GM19240 (cell line): Measurements from ENCODE around the gene HOXD11.

Source experiments
- DNase-seq: peaks from one replicate; pipeline ENCODE4 v3.0.0; 2011; ENCODE audit warnings: low spot score; ENCODE audit not compliant: insufficient read length

HOXD11 gene

DNA sequence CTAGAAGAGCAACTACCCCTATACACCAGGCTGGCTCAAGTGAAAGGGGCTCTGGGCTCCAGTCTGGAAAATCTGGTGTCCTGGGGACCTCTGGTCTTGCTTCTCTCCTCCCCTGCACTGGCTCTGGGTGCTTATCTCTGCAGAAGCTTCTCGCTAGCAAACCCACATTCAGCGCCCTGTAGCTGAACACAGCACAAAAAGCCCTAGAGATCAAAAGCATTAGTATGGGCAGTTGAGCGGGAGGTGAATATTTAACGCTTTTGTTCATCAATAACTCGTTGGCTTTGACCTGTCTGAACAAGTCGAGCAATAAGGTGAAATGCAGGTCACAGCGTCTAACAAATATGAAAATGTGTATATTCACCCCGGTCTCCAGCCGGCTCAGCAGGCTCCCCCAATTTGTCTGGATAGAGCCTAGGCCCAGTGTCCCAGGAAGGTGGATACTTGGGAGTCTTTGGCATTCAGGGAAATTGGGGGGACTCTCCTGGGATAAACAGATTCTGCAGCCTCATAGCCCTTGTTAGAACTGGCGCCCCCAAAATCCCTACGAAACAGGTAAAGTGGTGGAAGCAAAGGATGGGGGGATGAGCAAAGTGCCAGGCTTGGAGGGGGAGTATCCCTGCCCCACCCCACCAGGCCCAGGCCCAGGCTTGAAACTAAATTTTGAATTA lies 41.8 kb downstream of the HOXD11 start:
- no peak for DNase-seq

DNA sequence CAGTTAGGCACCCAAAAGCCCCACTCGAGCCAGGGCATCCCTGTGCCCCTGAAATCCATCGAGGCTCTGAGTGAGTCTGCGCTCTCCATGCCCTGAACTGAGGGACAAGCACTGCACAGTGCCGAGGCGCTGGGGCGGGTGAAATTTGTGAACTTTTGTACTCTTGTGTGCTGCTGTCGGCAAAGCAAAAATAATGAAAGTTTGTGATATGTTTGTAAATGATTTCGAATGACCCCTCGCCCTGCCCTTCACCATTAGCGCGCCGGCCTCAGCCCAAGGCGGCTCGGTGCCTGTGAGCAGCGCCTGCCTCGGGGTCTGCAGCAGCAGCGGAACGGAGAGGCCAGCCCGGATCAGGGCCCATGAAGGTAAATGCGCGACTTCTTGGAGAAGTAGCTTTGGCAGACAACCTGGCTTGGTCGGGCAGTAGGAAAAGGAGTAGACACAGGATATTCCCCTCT lies 42.4 kb downstream of the HOXD11 start:
- DNase-seq = no peak

DNA sequence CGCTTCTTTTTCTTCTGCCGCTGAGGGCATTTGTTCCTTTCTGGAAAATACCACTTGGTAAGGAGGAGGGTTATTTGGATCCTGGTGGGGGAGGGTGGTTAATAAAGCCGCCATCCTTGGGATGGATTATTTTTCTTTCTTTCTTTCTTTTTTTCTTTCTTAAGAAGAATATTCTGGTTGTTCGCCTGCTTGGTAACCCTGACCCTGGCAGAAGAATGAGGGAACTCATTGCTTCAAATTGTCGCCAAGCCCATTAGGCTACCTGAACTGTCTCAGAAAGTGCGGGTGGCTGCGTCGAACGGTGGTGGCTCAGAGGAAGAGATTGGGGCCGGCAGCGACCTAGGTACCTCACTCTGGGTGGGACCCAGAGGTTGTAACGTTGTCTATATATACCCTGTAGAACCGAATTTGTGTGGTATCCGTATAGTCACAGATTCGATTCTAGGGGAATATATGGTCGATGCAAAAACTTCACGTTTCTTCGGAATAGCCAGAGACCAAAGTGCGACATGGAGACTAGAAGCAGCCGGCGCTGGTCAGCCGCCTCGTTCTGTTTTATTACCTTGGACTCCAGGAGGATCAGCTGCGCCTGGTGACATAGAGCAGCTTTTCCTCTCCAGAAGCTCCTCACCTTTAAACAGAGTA lies 43.0 kb downstream of the HOXD11 start:
- DNase-seq = no peak

DNA sequence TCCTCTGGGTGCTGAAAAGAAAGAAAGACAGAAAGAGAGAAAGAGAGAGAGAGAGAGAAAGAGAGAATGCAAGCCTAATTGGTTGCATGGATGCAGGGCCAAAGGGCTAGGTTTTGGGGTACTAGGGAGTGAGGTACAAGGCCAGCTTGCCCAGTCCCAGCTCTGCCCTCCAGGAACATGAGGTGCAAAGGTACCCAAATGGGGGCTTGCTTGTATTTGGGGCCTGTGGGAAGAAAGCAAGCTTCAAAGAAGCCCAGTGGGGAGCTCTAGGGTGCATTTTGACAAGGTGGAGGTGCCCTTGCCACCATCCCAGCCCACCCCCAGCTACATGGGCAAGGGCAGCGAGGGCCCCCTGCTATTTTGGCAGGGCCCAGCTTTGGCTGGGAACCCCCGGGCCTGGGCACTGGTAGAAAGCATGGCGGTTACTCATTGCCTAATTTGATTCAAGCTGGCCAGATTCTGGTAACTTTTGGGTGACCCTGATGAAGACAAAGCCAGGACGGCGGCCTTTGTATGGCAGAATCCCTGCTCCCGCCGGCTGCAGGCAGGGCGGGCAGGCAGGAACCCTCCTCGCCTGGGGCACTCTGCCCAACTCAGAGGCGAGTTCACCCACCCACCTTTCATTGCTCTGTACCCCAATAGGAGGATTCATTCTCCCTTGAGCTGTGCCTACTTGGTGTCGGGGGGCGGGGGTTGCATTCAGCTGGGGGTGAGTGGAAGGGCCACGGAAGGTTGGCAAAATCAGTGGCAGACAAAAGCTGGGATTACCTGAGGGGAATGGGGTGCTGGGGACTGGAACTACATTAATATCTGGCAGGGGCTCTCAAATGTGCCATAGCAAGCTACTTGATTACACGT lies 43.7 kb downstream of the HOXD11 start:
- no peak for DNase-seq

DNA sequence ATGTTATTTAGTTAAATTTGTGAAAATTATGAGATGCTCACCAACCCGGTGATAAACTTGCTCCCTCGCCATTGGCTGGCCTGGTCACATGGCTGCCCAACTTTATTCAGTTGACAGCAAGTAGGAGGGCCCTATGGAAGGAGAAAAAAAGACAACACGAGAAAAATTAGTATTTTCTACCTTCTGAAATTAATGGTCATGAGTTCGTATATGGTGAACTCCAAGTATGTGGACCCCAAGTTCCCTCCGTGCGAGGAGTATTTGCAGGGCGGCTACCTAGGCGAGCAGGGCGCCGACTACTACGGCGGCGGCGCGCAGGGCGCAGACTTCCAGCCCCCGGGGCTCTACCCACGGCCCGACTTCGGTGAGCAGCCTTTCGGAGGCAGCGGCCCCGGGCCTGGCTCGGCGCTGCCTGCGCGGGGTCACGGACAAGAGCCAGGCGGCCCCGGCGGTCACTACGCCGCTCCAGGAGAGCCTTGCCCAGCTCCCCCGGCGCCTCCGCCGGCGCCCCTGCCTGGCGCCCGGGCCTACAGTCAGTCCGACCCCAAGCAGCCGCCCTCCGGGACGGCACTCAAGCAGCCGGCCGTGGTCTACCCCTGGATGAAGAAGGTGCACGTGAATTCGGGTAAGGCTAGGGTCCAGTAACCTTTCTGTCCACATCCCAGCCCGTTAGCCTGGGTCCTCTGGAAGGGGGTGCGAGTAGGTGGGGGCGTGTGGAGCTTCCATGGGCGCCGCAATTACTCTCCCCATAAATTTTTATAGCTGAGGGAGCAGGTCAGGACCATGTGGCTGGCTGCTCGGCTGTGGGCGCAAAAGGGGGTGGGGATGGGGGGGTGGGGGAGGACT lies 44.6 kb downstream of the HOXD11 start, which contains the start of gene HOXD4:
HOXD4 (plus strand) TSS at position 109 of the 846 bp plus-strand sequence; CDS start at position 193, 84 bp downstream.
- DNase-seq = no peak

DNA sequence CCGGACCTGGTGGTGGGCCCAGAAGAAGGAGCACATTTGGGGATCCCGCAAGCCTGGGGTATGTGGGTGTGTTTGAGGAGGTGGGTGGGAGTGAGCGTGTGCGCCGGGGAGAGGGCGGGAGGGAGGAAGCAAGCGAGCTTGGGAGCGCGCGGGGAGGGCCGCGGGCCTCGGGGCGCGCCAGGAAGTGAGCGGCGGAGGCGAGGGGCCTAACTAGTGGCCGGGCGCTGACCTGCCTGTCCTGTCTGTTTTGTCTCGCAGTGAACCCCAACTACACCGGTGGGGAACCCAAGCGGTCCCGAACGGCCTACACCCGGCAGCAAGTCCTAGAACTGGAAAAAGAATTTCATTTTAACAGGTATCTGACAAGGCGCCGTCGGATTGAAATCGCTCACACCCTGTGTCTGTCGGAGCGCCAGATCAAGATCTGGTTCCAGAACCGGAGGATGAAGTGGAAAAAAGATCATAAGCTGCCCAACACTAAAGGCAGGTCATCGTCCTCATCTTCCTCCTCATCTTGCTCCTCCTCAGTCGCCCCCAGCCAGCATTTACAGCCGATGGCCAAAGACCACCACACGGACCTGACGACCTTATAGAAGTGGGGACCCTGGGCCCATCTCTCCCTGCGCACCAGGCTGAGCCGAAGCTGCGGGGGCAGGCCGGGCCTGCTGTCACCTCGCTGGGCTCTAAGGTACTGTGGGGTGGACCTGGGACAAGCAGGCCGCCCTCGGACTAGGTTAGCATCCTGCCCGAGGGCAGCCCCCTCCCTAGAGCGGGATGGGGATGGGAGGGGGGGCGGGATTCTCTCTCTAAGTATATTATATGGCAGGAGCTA lies 45.5 kb downstream of the HOXD11 start:
- no peak for DNase-seq

DNA sequence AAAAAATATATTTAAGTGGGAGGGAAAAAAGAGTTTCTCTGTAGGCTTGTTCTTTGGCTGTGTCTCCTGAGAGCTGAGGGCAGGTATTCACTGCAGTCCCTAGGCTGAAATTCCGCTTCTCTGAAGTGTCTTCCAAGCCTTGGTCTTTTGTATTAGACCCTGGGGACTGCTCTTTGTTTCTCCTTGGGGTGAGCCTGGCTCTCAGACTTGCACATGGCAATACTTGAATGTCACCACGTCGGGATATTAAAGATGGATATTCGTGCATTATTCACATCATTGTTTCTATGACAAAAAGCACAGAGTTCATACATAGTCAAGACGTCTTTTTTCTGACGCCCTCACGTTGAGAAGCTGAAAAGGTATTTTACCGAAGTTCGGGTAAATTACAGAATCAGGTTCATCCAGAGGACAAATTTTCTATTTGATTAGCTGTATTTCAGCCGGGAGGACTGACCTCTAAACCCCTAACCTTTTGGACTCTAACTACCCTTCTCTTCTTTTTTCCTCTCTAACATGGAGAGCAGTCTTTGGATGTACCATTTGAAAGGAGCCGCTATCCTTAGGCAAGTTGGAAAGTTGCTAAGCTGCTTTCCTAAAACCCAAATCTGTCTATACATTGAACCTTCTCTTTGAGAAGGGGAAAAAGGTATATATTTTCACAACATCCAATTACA lies 47.6 kb downstream of the HOXD11 start:
- no peak for DNase-seq

DNA sequence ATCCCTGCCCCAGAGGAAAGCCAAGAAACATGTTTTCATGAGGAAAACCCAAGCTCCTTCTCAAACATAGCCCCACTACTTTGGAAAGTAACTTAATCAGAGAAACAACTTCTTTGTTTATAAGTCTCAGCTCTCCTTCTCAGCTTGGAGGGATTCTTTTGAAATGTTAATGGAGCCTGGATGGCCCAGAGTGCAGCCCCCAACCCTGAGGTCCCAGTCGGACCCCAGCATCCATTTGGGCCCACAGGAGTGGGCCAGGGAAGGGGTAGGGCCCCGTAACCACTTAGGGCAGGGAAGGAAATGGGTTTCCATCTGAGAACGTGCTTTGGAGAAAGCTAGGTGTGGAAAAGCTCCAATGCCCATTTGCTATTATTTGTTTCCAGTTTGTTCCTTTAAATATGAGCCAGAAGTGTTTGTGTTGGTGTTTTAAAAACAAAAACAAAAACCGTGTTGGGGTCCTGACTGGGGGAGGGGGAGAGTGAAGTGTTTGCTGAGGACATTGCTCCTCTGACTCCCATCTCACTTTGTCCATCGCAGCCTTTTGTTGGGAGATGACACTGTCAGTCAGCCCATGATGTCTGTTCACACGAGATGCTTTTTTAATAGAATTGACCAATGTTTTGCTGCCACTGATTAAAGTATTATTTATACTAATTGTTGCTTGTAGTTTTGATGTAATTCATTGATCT lies 48.4 kb downstream of the HOXD11 start:
- no peak for DNase-seq

DNA sequence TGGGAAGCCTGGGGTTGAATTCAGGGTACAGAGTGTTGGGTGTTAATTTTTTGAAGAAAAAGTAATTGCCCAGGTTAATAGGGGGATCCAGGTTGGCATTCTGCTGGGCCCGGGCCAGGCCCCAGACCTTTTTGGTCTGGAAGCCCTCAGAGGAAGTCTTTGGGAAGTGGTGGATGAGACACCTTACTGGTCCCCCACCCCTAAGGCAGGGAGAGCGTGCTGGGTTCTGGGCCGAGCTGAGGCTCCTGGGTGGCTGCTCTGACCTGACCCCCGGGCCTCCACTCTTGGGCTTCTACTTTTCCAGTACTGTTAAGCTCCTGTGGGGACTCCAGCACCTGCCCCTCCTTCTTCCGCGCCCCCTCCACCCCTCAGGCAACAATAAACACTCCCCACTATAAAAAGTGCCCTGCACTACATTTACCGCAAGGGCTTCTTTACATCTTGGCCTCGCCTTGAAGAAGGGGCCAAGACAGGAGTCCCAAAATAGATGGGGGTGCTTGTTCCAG lies 49.3 kb downstream of the HOXD11 start:
- DNase-seq = no peak

DNA sequence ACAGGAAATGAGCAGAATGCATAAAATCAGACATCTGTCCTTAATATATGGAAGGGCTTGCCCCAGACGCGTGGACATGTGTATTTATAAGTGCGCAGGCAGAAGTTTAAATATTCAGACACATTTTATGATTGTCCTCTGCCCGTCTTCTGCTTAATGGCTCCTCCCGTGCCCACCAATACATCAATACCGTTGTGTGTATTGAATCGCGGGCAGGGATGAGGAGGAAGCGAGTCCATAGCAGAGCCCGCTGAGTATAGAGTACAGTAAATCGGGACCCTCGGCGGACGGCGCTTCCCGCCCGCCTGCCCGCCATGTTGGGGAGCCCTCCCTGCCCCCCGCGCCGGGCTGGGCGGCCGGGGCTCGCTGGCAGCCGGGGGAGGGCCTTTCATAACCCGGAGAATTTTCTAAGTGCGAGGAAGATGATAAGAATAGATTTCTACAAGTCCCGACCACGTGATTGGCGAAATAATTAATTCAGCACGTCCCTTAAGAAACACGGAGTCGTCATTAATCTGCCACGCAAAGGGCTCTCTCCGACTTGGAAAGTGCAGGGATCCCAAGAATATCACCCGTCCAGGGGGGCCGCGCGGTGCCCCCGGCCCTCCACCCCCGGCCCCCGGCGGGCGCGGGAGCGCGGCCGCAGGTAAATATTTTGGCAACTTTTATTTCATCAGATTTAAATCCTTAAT lies 49.9 kb downstream of the HOXD11 start, which contains the start of gene HOXD3:
HOXD3 (plus strand) TSS at position 501 of the 692 bp plus-strand sequence. CDS start 11,808 bp downstream, outside the sequence.
- DNase-seq = no peak

DNA sequence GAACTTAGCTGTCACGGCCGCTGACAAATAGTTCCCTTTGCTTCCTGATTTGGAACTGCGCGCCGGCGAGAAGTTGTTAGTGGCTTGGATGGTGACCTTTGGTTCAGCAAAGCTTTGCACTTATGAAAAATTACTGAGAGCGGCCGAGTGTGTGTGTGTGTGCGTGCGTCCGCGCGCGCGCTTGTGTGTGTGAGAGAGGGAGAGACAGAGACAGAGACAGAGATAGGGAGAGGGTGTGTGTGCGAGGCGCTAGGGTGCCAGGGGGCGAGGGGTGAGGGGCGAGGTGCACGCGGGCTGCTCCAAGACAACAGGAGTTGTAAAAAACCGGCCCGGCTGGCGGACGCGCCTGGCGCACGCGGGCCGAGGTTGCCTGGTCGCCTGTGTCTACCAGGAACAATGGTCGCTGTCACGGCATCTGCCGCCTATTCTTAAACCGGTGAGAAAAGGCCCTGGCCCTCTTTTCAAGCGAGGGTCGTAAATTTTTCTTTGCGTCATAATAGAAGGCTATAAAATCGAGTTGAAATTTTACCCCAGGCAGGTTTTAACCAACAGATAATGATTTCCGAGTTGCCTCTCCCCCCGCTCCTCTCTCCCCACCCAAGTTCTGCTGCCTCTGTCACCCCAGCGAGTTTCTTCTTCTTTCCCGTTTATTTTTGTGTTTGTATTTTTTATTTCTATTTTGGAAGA lies 50.6 kb downstream of the HOXD11 start:
- no peak for DNase-seq

DNA sequence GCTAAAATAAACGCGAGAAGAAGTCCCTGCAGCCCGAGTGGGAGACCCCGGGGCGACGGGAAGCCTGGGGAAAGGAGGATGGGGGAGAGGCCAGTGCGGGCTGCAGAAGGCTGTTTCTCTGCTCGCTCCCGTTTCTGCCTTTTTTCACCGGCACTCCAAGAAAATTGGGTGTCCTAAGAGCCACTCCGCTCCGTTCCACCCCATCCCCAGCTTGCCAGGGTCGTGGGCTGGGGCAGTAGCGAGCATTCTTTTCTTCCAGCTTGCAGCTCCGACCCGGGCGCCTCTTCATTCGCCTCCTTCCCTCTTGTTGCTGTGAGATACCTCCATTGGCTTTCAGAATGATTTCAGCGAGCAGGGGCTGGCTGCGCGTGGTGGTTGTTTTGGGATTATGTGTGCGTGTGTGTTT lies 51.1 kb downstream of the HOXD11 start:
- DNase-seq = no peak

DNA sequence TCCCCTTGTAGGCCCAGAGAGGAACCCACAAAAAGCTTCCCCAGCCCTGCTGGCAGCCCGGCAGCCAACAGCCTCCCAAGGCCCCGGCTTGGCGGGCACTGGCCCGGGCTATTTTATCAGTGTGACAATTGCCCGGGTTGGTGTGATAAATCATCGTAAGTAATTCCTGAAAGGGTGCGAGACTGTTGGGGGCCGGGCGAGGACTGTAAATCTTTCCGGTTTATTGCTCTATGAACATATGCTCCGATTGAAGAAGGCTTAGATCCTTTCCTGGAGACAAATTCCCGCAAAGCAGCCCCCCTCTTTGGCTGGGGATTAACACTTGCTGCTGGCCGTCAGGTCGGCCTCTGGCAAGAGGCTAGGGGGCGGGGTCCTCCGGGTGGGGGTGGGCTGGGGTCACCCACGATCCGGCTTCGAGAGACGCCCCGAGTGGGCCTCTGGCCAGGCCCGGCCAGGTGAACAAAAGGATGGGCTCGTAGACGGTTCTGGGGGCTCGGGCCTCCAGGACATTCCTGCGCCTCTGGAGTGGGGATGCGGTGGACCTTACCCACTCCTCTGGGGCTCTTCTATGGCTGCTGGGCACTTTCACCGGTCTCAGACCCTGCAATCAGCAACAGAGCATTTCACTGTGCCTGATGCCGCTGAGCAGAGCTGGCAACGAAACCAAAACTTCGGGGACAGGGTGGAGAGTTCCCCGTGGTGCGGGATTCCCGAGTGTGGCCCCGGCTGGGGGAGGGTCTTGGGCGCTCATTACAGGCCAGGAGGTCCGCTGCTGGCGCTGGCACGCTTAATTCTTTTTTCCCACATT lies 52.0 kb downstream of the HOXD11 start:
- no peak for DNase-seq
